ENCODE measurements around the gene ZGPAT.

The ZGPAT gene

DNA sequence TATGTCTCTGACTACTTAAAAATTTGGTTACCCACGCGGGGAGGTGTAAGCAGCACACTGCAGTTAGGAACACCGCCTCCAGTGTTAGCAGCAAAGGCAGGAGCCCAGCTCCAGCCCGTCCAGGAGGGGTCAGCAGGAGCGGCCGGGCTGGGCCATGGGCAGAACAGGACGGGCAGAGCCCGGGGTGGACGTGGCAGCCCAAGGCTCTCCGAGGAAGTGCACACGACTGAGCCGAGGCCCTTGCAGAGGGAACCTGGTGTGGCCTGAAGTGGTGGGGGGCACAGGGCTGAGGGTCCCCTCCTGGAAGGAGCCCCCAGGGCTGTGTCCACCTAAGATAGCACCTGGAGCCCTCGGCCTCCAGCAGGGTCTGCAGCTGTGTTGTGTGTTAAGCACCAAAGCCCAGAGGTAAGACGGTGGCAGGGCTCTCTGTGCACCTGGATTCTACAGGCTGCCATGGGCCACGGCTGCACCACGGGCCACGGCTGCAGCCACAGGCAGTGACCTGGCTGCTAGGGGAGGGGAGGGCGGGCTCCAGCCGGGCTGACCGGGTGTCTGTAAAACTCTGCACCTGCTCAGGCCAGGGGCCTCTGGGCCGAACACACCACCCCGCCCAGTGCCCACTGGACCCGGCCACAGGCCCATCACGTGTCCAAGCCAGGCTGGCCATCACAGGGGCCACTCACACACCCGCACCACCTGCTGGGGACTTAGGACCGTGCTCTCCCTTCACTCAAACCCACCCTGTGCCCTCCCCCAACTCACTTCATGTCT, 38.3 kb downstream of the ZGPAT start:
- DNase-seq (ENCODE audit: low spot score), result no peak

DNA sequence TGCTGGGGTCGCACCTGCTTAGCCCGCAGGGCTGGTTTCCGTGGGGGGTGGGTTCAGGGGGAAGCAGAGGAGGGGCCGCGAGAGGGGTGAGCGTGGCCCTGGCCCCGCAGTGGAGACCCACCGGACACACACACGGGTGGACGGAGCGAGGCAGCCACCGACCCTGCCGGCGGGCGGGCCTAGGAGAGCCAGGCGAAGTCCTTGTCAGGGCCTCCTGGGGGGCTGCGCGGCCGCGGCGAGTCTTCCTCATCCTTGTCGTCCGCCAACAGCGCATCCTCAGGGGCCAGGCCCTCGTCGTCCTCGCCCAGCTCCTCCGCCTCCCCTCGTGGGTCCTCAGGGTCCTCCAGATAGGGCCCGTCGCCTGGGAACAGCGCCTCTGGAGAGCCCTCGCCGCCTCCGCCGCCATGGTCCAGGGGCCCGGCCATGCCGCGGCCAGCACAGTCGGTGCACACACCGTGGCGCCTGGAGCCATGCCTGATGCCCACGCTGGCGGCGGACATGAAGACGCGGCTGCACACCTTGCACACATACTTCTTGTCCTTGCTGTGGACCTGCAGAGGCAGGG, 39.0 kb downstream of the ZGPAT start:
- no peak for DNase-seq (ENCODE audit: low spot score)

DNA sequence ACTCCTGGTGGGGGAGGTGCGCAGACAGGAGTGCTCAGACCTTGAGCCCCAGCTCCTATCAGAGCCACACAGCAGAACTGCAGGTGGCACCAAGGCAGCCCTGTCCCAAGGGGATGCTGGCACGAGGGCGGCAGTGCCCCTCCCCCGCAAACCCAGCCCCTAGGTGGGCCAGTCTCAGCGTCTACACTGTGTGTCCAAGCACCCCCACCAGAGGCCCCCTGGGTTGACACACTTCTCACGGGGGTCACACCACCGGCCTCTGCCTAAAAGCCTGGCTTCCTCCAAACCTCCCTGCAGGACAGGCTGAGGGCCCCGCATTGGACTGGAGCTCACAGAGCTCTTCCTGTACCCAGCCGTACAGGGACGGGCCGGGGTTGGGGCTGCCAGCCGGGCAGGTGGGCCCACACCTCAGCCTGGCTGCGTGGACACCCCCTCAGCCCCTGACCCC, 39.8 kb downstream of the ZGPAT start:
- DNase-seq (ENCODE audit: low spot score), result no peak

GRCh38 chr20:63748070-63748933, 40.5 kb downstream of the ZGPAT start:
- no peak for DNase-seq (ENCODE audit: low spot score)

DNA sequence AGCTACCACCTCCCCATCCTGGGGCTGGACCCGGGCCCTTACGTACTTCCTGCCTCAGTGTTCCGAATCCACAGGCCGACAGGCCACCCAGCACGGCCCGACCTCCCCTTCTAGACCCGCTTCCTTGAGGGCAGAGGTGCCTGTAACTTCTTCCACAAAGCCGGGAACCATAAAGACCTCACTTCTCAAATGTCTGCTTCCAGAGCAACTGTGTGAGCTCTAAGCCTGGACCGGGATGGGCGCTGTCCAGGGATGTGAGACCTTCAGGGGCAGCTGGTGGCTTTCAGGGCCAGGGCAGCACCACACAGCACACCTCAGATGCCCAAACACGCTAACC, 41.1 kb downstream of the ZGPAT start:
- no peak for DNase-seq (ENCODE audit: low spot score)

DNA sequence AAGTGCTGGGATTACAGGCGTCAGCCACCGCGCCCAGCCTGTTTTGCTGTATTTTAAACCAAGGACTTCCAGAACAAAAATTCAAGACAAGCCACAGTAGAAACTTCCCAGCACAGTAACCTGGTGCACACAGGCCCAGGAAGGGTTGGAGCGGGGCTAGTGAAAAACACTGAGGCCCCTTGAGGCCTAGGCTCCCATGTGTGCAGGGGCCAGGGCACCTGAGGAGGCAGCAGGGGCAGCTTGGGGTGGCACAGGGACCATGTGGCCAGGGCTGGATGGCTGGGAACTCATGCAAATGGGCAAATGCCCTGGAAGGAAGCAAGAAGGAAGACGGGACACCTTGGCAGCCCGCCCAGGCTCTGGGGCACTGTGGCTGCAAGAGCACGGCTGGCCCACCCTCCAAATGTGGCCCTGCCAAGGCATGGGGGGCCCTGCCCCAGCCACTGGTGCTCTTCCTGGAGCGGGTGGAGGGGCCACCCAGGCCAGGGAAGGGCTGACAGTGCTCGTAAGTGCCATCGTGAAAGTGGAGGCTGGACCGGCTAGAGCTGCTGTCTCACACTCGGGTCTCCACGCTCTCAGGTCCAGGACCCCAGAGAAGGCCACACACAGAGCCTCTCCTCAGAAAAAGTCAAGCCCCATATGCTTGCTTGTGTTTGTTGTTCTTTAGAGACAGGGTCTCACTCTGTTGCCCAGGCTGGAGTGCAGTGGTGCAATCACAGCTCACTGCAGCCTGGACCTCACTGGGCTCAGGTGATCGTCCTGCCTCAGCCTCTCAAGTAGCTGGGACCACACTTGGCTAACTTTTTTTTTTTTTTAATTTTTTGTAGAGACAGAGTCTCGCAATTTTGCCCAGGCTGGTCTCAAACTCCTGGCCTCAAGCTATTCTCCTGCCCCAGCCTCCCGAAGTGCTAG, 42.0 kb downstream of the ZGPAT start:
- no peak for DNase-seq (ENCODE audit: low spot score)

DNA sequence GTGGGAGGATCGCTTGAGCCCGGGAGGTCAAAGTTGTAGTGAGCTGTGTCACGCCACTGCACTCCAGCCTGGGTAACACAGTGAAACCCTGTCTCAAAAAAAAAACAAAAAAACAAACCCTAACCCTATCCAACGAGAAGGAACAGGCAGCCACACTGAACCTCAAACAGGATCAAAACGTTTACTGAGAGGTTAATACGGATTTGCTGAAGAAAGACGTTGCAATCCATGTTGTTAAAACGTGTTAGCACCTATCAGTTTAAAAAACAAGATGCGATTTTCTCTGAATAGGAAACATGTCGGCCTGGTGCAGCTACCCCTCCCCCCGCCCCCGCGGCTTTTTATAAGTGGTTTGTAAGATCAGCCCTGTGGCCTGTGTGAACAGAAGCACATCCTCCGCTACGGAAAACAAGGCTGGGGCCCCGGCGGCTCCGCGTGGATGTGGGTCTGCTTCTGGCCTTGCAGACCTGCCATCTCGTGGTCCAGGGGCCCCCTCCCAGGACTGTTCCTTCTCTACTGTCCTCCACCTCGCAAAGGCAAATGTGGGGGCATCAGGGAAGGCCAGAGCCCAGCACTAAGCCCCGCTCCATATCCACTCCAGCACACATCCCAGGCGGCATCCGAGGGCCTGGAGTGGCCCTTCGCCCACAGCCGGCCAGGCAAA, 43.1 kb downstream of the ZGPAT start:
- DNase-seq (ENCODE audit: low spot score), result no peak

- DNase-seq (ENCODE audit: low spot score), result no peak
Measured at GRCh38 chr20:63751471-63752271, 43.8 kb downstream of the ZGPAT start.

DNA sequence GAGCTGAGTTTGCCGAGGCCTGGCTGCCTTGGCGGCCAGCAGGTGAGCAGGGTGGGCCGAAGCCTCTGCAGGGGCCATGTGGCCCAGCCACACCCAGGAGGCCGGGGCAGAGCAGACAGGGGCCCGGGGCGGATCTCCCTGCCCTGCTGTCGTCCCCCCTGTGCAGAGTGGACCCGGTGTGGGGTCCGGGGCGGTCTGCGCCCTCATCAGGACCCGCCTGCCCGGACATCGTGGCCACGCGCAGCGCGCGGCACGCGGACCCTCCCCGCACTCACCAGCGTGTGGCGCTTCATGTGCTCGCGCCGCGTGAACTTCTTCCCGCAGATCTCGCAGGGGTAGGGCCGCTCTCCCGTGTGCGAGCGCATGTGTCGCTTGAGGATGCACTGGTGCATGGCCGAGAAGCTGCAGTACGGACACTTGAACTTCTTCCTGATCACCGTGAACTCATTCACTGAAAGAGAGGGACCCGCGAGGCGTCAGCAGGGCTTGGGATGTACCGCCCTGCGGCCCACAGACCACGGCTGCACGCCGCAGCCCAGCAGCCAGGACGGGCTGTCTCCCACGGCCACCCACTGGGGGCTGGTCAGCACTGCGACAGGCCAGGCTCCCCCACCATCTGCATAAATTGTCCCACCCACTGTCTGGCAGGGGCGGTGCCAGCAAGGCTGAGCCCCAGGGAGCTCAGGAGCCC, 44.7 kb downstream of the ZGPAT start:
- DNase-seq (ENCODE audit: low spot score), result no peak

GRCh38 chr20:63753381-63753780, 45.5 kb downstream of the ZGPAT start:
- no peak for DNase-seq (ENCODE audit: low spot score)

GRCh38 chr20:63754008-63754407, 46.2 kb downstream of the ZGPAT start:
- no peak for DNase-seq (ENCODE audit: low spot score)

GRCh38 chr20:63755933-63756647, 48.3 kb downstream of the ZGPAT start:
- no peak for DNase-seq (ENCODE audit: low spot score)

- no peak for DNase-seq (ENCODE audit: low spot score)
Measured at GRCh38 chr20:63756648-63756991, 48.8 kb downstream of the ZGPAT start.

DNA sequence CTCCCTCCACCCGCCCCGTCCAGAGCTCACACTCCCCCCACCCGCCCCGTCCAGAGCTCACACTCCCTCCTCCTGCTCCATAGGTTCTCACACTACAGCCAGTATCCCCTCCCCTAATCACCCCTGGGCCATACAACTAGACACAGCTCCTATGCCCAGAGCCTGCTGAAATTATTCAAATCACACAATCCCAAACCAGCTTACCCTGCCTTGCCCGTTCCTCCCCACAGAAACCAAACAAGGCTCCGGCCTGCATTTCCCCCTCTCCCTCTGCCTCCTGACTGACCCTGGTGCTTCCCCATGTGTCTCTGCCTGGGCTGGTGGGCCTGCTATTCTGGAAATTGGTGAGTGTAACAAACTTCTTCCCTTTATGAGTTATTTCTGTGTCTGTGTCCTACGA, 50.3 kb downstream of the ZGPAT start:
- no peak for DNase-seq (ENCODE audit: low spot score)

- DNase-seq (ENCODE audit: low spot score), result no peak
Measured at GRCh38 chr20:63759377-63759901, 51.6 kb downstream of the ZGPAT start.

DNA sequence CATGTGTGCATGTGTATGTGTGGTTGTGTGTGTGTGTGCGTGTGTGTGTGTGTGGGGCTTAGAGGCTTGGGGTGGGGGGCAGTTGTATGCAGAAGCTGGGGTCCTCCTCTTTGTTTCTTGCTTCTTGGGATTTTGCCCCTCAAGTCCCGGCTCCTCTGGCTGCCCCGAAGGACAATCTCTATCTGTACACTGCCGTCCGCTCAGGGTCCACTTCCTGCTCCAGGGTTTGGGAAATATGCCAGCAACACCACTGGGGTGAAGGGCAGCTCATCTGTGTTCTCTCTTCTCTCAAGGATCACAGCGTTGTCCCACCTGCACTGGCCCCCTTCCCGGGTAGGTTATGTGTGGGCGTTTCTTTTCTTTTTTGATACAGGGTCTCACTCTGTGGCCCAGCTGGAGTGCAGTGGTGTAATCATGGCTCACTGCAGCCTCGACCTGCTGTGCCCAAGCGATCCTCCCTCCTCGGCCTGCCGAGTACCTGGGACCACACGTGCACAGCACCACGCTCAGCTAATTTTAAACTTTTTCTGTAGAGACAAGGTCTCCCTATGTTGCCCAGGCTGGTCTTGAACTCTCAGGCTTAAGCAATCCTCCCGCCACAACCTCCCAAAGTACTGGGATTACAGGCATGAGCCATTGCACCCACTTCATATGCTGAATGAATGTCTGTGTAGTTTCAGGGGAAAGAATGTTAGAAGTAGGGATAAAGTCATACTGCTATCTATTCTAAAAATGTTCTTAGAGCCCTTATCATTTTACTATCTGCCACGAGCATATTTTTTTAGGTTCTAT, 57.4 kb downstream of the ZGPAT start:
- DNase-seq (ENCODE audit: low spot score), result no peak

GRCh38 chr20:63765902-63766301, 58.1 kb downstream of the ZGPAT start:
- DNase-seq (ENCODE audit: low spot score), result no peak

GRCh38 chr20:63766695-63767426, 59.0 kb downstream of the ZGPAT start:
- DNase-seq (ENCODE audit: low spot score), result no peak

All from hepatic stellate cell (primary cell).